Measurements from ENCODE around the gene PRLR.
A peak's percentile ranks its signal among the peaks of the same experiment; 100 is the strongest.

PRLR gene

DNA sequence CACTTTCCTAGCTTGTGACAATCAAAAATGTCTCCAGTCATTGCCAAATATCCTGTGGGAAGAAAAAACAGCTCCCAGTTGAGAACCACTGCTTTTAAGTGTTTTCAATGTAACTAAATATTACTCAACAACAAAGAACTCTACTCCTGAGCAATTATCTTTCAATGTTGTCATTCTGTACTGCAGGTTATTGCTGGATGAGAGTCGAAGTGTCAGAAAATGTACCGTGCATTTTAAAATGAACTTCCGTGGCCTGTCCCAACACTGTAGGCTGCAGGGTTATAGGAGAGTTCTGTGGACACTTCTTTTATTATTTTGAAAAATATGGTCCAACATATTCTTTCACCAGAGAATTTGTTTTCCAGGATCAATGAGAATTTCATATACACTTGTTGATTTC, 147.8 kb downstream of the PRLR start:
- TF ChIP-seq, protein P1, sequence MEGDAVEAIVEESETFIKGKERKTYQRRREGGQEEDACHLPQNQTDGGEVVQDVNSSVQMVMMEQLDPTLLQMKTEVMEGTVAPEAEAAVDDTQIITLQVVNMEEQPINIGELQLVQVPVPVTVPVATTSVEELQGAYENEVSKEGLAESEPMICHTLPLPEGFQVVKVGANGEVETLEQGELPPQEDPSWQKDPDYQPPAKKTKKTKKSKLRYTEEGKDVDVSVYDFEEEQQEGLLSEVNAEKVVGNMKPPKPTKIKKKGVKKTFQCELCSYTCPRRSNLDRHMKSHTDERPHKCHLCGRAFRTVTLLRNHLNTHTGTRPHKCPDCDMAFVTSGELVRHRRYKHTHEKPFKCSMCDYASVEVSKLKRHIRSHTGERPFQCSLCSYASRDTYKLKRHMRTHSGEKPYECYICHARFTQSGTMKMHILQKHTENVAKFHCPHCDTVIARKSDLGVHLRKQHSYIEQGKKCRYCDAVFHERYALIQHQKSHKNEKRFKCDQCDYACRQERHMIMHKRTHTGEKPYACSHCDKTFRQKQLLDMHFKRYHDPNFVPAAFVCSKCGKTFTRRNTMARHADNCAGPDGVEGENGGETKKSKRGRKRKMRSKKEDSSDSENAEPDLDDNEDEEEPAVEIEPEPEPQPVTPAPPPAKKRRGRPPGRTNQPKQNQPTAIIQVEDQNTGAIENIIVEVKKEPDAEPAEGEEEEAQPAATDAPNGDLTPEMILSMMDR (IDR thresholded peaks at IDR 0.05; ENCODE audit: unreplicated experiment in 3 of 3): no peak
- Mint-ChIP-seq H3K27ac (no peak overlapping the region), H3K36me3 (ENCODE audit: low read depth) (peaks cover 7% of the 10 kb centered on the region), H3K4me1 (no peaks in the 10 kb centered on the region), H3K27me3 (ENCODE audit: low read depth) (peaks cover 4% of the 10 kb centered on the region), H3K9me3 (peaks cover 18% of the 10 kb centered on the region), H3K4me3 (no peak overlapping the region)

DNA sequence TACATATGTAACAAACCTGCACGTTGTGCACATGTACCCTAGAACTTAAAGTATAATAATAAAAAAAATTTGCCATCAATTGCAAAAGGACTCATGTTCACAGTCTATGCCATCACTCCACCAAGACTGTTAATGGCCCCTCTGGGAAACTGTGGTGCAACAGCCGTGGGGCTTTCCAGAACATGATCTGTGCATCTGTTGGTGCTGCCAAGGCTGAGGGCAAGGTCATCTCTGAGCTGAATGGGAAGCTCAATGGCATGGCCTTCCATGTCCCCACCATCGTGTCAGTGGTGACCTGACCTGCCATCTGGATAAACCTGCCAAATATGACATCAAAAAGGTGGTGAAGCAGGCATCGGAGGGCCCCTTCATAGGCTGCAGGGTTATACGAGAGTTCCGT, 149.2 kb downstream of the PRLR start:
- Mint-ChIP-seq H3K4me3 (no peak overlapping the region), H3K27ac (no peak overlapping the region), H3K9me3 (peaks cover 28% of the 10 kb centered on the region), H3K27me3 (ENCODE audit: low read depth) (peaks cover 4% of the 10 kb centered on the region), H3K36me3 (ENCODE audit: low read depth) (peaks cover 11% of the 10 kb centered on the region), H3K4me1 (no peaks in the 10 kb centered on the region)
- TF ChIP-seq, protein P1 (IDR thresholded peaks at IDR 0.05; ENCODE audit: unreplicated experiment in 3 of 3): no peak

DNA sequence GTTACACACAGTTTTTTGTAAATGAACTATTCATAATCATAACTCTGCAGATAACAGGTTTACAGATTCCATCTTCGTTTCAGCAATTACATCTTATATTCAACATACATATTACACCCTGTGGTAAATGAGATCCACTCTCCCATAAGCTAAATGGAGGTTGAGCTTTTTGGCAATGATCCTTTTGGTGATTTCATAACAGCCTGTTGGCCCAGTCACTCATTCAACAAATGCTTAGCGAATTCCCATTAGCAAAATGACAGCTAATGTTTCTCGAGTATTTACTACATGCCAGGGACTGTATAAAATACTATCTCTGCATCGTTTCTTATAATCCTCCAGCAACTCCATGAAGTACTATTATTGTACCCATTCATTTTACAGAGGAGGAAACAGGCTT, 157.1 kb downstream of the PRLR start:
- Mint-ChIP-seq H3K4me1 (peaks cover 8% of the 10 kb centered on the region), H3K27me3 (ENCODE audit: low read depth) (no peaks in the 10 kb centered on the region), H3K36me3 (ENCODE audit: low read depth) (peaks cover 18% of the 10 kb centered on the region), H3K27ac (peak overlapping the region in 2 of 3 experiments; percentile 7 to 64), H3K9me3 (peaks cover 23% of the 10 kb centered on the region), H3K4me3 (no peak overlapping the region)
- TF ChIP-seq, protein P1 (IDR thresholded peaks at IDR 0.05; ENCODE audit: unreplicated experiment in 3 of 3): no peak

DNA sequence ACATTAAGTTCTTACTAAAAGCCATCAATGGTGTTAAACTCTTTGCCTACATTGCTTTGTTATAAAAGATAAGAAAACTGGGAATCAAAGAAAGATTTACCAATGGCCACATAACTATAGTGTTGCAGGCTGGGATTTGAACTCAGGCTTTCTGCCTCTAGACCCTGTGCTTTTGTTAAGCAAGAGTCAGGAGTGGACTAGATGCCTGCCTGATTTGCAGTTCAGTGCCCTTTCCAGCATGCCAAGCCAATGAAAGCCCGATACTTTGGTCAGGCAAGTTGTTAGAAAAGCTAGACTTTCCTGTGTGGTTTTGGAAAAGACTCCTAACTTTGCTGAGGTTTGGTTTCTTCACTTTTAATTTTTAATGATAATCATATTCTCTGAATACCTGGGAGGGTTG, 161.1 kb downstream of the PRLR start:
- Mint-ChIP-seq H3K4me3 (no peak overlapping the region), H3K36me3 (ENCODE audit: low read depth) (peaks cover 8% of the 10 kb centered on the region), H3K27ac (no peak overlapping the region), H3K9me3 (peaks cover 5% of the 10 kb centered on the region), H3K27me3 (ENCODE audit: low read depth) (no peaks in the 10 kb centered on the region), H3K4me1 (peaks cover 12% of the 10 kb centered on the region)
- TF ChIP-seq, protein P1 (IDR thresholded peaks at IDR 0.05; ENCODE audit: unreplicated experiment in 3 of 3): no peak

DNA sequence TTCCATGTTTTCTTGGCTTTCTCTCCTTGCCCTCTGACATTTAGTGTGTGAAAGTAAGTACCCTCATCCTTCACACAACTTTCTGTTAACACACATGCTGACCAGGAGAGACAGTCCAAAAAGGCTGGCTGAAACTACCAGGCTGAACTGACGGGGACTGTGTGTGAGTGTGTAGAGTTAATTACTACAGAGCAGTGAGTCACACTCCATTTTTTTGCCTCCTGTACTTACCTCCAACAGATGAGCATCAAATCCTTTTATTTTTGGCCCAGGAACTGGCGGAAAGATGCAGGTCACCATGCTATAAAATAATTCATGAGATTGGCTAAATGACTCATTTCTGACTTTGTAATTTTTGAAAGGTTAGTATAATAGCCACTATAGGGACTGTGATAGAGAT, 162.3 kb downstream of the PRLR start:
- H3K4me1 Mint-ChIP-seq: peaks cover 18% of the 10 kb centered on the region
- H3K4me3 Mint-ChIP-seq: no peak overlapping the region
- TF ChIP-seq, protein P1 (IDR thresholded peaks at IDR 0.05; ENCODE audit: unreplicated experiment in 3 of 3): no peak
- H3K27me3 Mint-ChIP-seq (ENCODE audit: low read depth): no peaks in the 10 kb centered on the region
- no peaks in the 10 kb centered on the region for H3K9me3 Mint-ChIP-seq
- H3K36me3 Mint-ChIP-seq (ENCODE audit: low read depth): peaks cover 4% of the 10 kb centered on the region
- no peak overlapping the region for H3K27ac Mint-ChIP-seq

DNA sequence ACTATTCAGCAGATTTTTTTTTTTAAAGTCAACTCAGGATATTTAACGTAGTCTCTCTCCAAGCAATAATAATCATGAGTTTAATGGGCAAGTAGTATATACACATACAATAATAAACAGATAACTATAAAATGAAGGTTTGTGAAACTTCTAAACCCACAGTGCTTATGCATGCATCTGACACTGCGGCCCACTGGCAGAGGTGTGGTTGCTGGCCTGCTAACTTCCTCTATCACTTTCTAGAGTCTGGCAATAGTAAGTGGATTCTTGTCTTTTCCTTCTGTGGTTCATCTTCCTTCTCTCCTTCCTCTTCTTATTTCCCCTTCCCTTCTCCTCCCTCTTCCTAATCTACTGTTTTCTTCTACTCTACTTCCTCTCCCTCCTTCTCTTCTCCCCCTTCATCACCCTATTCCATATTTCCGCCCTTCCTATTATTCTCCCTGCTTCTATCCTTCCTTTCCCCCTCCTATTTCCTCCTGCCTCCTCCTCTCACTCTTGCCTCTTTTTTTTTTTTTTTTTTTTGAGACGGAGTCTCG, 164.0 kb downstream of the PRLR start:
- no peaks in the 10 kb centered on the region for H3K27me3 Mint-ChIP-seq (ENCODE audit: low read depth)
- peaks cover 4% of the 10 kb centered on the region for H3K36me3 Mint-ChIP-seq (ENCODE audit: low read depth)
- H3K27ac Mint-ChIP-seq: no peak overlapping the region
- H3K4me1 Mint-ChIP-seq: peaks cover 18% of the 10 kb centered on the region
- H3K9me3 Mint-ChIP-seq: no peaks in the 10 kb centered on the region
- TF ChIP-seq, protein P1 (IDR thresholded peaks at IDR 0.05; ENCODE audit: unreplicated experiment in 3 of 3): no peak
- H3K4me3 Mint-ChIP-seq: no peak overlapping the region
